ENCODE results near the gene TPCN1. TPM values are rescaled to one million over a fixed set of nuclear protein-coding genes. Genes with fewer than 3 reads are reported as not detected.
"Not testable (repeated sequence)": the region's sequence is repeated elsewhere in the genome, so short reads cannot be mapped to it uniquely, and the experiment has no call there.

TPCN1 gene
- total RNA-seq, 1 experiment from 2014 or later = 18.8 TPM

DNA sequence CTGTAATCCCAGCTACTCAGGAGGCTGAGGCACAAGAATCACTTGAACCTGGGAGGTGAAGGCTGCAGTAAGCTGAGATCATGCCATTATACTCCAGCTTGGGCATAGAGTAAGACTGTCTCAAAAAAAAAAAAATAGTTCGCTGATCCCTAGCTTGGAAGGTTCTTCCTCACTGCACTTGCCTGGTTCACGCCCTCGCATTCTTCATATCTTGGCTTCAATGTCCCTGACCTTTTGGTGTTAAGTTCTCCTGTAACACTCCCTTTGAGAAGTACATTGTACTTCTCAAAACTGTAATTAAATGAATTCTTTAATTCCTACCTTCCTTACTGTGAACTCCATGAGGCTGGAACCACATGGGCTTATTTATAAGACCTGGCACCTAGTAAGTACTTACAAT lies 16.5 kb upstream of the TPCN1 start:
- H3K27ac ChIP-seq (ENCODE audit: low read depth, low read length, poor library complexity, severe bottlenecking) = no peak overlapping the region
- H3K9me3 ChIP-seq (ENCODE audit: low read depth, low read length, poor library complexity, severe bottlenecking) = no peaks in the 10 kb centered on the region
- ChIA-PET CTCF (no interaction called here), POLR2A (ENCODE audit: low non-redundant PET) (no interaction called here)
- intact Hi-C loops (cut with micrococcal nuclease; ENCODE audit: unreplicated experiment) = no loop called here
- H3K4me1 ChIP-seq (ENCODE audit: insufficient read depth, low read length, poor library complexity, severe bottlenecking) = no peaks in the 10 kb centered on the region
- TF ChIP-seq EZH2 (IDR thresholded peaks at IDR 0.05; ENCODE audit: borderline replicate concordance, low read depth, low read length, poor library complexity, severe bottlenecking) = no peak
- TF ChIP-seq, protein P1, sequence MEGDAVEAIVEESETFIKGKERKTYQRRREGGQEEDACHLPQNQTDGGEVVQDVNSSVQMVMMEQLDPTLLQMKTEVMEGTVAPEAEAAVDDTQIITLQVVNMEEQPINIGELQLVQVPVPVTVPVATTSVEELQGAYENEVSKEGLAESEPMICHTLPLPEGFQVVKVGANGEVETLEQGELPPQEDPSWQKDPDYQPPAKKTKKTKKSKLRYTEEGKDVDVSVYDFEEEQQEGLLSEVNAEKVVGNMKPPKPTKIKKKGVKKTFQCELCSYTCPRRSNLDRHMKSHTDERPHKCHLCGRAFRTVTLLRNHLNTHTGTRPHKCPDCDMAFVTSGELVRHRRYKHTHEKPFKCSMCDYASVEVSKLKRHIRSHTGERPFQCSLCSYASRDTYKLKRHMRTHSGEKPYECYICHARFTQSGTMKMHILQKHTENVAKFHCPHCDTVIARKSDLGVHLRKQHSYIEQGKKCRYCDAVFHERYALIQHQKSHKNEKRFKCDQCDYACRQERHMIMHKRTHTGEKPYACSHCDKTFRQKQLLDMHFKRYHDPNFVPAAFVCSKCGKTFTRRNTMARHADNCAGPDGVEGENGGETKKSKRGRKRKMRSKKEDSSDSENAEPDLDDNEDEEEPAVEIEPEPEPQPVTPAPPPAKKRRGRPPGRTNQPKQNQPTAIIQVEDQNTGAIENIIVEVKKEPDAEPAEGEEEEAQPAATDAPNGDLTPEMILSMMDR (conservative IDR thresholded peaks at IDR 0.05; ENCODE audit: low read depth, low read length) = no peak
- no peaks in the 10 kb centered on the region for H3K27me3 ChIP-seq (replicated peaks; ENCODE audit: insufficient read depth, low read depth, low read length, poor library complexity)
- no TSS peak for BruUV-seq (replicated peaks)
- no peak for DNase-seq (ENCODE audit: low spot score)
- H3K4me3 ChIP-seq (ENCODE audit: low read depth, low read length, poor library complexity, severe bottlenecking) = no peak overlapping the region
- H3K36me3 ChIP-seq (ENCODE audit: insufficient read depth, low read length, poor library complexity, severe bottlenecking) = no peaks in the 10 kb centered on the region

GRCh38 chr12:113206802-113207201 lies 14.5 kb upstream of the TPCN1 start:
- H3K4me1 ChIP-seq (ENCODE audit: insufficient read depth, low read length, poor library complexity, severe bottlenecking); DNase-seq (ENCODE audit: low spot score); intact Hi-C loops (cut with micrococcal nuclease; ENCODE audit: unreplicated experiment); H3K4me3 ChIP-seq (ENCODE audit: low read depth, low read length, poor library complexity, severe bottlenecking); H3K9me3 ChIP-seq (ENCODE audit: low read depth, low read length, poor library complexity, severe bottlenecking); CTCF ChIA-PET; BruUV-seq (replicated peaks); POLR2A ChIA-PET (ENCODE audit: low non-redundant PET); H3K27ac ChIP-seq (ENCODE audit: low read depth, low read length, poor library complexity, severe bottlenecking); H3K36me3 ChIP-seq (ENCODE audit: insufficient read depth, low read length, poor library complexity, severe bottlenecking); H3K27me3 ChIP-seq (replicated peaks; ENCODE audit: insufficient read depth, low read depth, low read length, poor library complexity): not testable (repeated sequence)

DNA sequence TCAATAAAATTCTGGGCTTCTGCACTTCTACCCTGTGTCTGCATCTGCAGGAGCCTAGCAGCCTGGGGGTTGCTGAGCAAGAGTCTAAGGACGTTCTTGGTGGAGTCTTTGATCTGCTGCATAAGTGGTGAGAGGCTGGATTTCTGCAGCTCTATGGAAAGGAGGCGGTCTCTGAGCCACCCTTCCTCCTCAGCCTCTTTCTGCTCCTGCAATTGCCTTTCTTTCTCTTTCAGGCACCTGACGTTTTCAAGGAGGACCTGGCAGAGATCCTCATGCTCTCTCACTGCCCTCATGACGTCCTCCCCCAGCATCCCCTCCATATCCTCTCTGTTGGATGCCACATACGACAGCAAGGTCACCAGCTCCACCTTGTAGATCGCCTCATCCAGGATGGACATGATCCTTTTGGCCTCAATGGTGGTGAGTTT lies 13.6 kb upstream of the TPCN1 start:
- ChIA-PET CTCF (no interaction called here), POLR2A (ENCODE audit: low non-redundant PET) (no interaction called here)
- intact Hi-C loops (cut with micrococcal nuclease; ENCODE audit: unreplicated experiment) = no loop called here
- Histone ChIP-seq H3K4me3 (ENCODE audit: low read depth, low read length, poor library complexity, severe bottlenecking) (no peak overlapping the region), H3K27me3 (replicated peaks; ENCODE audit: insufficient read depth, low read depth, low read length, poor library complexity) (no peaks in the 10 kb centered on the region), H3K9me3 (ENCODE audit: low read depth, low read length, poor library complexity, severe bottlenecking) (no peaks in the 10 kb centered on the region), H3K36me3 (ENCODE audit: insufficient read depth, low read length, poor library complexity, severe bottlenecking) (no peaks in the 10 kb centered on the region), H3K27ac (ENCODE audit: low read depth, low read length, poor library complexity, severe bottlenecking) (no peak overlapping the region), H3K4me1 (ENCODE audit: insufficient read depth, low read length, poor library complexity, severe bottlenecking) (no peaks in the 10 kb centered on the region)
- TF ChIP-seq EZH2 (IDR thresholded peaks at IDR 0.05; ENCODE audit: borderline replicate concordance, low read depth, low read length, poor library complexity, severe bottlenecking) = no peak
- TF ChIP-seq, protein P1 (conservative IDR thresholded peaks at IDR 0.05; ENCODE audit: low read depth, low read length) = no peak
- DNase-seq (ENCODE audit: low spot score) = no peak
- no TSS peak for BruUV-seq (replicated peaks)

- Histone ChIP-seq H3K27ac (ENCODE audit: low read depth, low read length, poor library complexity, severe bottlenecking) (no peak overlapping the region), H3K9me3 (ENCODE audit: low read depth, low read length, poor library complexity, severe bottlenecking) (no peaks in the 10 kb centered on the region), H3K36me3 (ENCODE audit: insufficient read depth, low read length, poor library complexity, severe bottlenecking) (no peaks in the 10 kb centered on the region), H3K27me3 (replicated peaks; ENCODE audit: insufficient read depth, low read depth, low read length, poor library complexity) (no peaks in the 10 kb centered on the region), H3K4me1 (ENCODE audit: insufficient read depth, low read length, poor library complexity, severe bottlenecking) (no peaks in the 10 kb centered on the region), H3K4me3 (ENCODE audit: low read depth, low read length, poor library complexity, severe bottlenecking) (no peak overlapping the region)
- ChIA-PET POLR2A (ENCODE audit: low non-redundant PET) (no interaction called here), CTCF (no interaction called here)
- intact Hi-C loops (cut with micrococcal nuclease; ENCODE audit: unreplicated experiment) = no loop called here
- BruUV-seq (replicated peaks) = no TSS peak
- TF ChIP-seq, protein P1 (conservative IDR thresholded peaks at IDR 0.05; ENCODE audit: low read depth, low read length) = no peak
- TF ChIP-seq EZH2 (IDR thresholded peaks at IDR 0.05; ENCODE audit: borderline replicate concordance, low read depth, low read length, poor library complexity, severe bottlenecking) = no peak
- DNase-seq (ENCODE audit: low spot score) = no peak
These were observed 13.0 kb upstream of the TPCN1 start for GRCh38 chr12:113208041-113208934.
